ENCODE results near the gene GABRQ.

GRCh38 chrX:152614791-152615190, 22.9 kb upstream of the GABRQ start:
- TF ChIP-seq POLR2A (IDR thresholded peaks at IDR 0.05) (no peak), CTCF (IDR thresholded peaks at IDR 0.05) (no peak)

All from uterus (tissue), 2 donors.